GM18507 (cell line): ENCODE measurements around the gene MIDN.
A peak's percentile ranks its signal among the peaks of the same experiment; 100 is the strongest.

Source experiments
- DNase-seq: peaks from one replicate; pipeline ENCODE4 v3.0.0; 2011; ENCODE audit warnings: low read depth; ENCODE audit not compliant: insufficient read length; ENCODE audit errors: extremely low spot score
- FAIRE-seq: peaks from 2 replicates; lab custom pipeline; 2011; peaks lifted over from hg19 to GRCh38; lab: Jason Lieb, UNC

Gene MIDN

DNA sequence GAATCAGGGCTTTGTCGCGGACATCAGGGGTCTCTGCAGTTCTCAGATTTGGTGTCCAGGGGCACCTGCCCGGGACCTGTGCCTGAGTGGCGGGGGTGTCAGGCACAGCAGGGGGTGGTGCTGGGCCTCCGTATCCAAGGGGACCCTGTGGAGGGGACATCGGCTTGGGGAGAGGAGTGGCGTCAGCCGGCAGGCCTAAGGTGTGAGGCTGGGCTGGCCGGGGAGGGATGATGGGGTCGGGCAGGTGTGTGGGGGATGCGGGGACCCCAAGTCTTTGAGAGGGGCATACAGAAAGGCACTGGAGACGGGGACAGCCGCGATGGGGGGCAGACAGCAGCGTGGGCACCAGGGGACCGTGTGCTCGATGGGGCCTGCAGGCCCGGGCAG is 39.8 kb downstream of the MIDN start:
- no peak for DNase-seq
- FAIRE-seq: no peak

DNA sequence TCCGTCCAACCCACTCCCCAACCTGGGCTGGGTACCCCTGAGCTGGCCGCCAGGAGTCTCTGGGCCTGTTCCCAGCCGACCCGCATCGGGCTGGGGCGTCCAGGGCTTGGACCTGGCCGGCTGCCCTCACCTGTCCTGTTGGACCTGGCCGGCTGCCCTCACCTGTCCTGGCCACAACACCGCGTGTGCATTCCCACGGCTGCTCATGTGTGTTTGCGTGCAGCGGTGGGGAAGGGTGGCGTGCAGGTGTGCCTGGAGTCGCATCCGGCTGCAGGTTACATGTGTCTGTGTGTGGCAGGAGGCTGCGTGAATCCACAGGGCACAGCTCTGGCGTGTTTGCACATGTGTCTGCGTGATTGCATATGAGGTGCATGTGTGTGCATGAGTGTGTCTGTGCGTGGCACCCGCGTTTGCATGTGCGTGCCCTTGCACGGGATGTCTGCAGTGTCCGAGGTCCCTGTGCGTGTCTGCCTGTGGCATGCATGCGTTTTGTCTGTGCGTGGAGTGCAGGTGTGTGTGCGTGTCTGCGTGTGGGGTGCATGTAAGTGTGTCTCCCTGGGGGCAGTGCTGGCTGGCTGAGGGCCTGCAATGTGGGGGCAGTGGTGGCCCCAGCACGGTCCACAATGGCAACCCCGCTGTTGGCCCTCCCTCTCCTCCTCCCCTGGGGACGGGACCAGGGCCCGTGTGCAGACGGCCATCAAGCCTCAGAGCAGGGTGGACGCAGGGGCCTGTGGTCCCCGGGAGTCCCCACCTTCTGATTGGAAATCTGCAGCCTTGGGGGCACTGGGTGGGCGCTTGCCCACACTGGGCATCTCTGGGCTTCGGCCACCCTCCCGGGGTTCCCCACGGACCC is 40.7 kb downstream of the MIDN start:
- FAIRE-seq: no peak
- DNase-seq: no peak

GRCh38 chr19:1289686-1290025 is 41.3 kb downstream of the MIDN start:
- no peak for DNase-seq
- no peak for FAIRE-seq

GRCh38 chr19:1290196-1290702 is 41.9 kb downstream of the MIDN start:
- DNase-seq (no peak), FAIRE-seq (no peak)

GRCh38 chr19:1290703-1291651 is 42.6 kb downstream of the MIDN start:
- FAIRE-seq (no peak), DNase-seq (no peak)

- FAIRE-seq: peak; percentile 89
Observed at GRCh38 chr19:1291761-1292418, 43.5 kb downstream of the MIDN start.

DNA sequence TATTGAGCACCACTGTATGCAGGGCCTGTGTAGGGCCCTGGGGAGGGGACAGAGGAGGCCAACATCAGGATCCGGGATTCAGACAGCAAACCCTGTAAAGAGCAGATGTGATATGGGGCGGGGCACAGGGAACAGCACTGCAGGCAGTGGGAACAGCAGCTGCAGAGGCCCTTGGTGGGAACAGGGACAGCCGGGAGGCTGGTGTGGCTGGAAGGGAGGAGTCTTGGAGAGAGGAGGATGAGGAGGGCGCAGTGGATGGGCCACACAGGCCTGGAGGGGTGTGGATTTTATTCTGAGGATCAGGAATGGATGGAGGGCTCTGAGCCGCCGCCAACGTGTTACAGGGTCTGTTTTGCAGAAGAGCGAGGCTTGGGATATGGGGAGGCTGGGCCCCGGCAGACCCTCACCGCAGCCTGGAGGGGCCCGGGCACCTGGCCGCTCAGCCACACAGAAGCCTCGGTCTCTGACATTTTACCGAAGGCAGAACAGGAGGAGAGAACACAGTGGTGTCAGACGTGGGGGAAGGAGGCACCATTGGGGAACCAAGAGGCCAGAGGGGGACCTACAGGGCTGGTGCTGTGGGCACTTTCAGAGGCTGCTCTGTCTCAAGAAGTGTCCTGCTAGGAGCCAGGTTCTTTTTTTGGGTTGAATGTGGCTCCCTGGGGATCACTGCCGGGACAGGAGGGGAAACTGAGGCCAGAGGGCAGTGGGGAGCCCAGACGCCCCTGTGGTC is 44.2 kb downstream of the MIDN start:
- DNase-seq (no peak), FAIRE-seq (no peak)

More at GRCh38 chr19:1291761-1292418, 43.5 kb downstream of the MIDN start:
- DNase-seq: peak; percentile 29

DNA sequence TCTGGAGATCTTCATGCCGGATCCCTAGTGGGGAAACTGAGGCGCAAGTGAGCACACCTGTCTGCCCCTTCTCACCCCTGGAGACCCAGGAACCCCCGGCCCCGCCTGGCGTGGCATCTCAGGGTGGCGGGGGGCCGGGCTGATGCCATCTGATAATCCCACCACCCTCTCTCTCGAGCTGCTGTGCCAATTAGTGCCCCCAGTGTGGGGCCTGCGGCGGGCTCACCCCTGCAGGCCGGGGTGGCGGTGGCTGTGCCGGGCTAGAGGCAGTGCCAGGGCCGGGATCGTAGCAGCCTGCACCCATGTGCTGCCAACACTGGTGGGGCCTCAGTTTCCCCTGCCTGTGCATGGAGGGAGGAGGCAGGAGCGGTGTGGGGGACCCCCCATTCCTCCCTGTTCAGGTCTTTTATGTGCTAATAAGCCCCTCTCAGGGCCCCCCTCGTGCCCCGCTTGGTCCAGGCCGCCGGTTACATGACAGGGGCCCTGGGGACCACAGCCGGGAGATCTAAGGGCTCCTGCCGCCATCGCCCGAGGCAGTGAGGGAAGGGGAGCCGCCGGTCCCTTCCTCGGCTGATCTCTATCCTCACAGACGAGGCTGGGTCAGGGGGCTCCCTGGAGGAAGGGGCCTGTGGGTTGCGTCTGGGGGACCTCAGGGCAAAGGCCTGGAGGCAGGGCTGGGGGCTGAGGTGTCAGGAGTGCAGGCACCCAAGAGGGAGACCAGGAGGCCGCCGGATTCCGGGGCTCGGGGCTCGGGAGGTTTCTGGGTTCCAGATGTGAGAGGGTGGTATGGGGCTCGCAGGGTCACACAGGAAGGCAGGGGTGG is 45.6 kb downstream of the MIDN start:
- FAIRE-seq (no peak), DNase-seq (no peak)

- FAIRE-seq (no peak), DNase-seq (no peak)
Observed at GRCh38 chr19:1294688-1295087, 46.3 kb downstream of the MIDN start.

DNA sequence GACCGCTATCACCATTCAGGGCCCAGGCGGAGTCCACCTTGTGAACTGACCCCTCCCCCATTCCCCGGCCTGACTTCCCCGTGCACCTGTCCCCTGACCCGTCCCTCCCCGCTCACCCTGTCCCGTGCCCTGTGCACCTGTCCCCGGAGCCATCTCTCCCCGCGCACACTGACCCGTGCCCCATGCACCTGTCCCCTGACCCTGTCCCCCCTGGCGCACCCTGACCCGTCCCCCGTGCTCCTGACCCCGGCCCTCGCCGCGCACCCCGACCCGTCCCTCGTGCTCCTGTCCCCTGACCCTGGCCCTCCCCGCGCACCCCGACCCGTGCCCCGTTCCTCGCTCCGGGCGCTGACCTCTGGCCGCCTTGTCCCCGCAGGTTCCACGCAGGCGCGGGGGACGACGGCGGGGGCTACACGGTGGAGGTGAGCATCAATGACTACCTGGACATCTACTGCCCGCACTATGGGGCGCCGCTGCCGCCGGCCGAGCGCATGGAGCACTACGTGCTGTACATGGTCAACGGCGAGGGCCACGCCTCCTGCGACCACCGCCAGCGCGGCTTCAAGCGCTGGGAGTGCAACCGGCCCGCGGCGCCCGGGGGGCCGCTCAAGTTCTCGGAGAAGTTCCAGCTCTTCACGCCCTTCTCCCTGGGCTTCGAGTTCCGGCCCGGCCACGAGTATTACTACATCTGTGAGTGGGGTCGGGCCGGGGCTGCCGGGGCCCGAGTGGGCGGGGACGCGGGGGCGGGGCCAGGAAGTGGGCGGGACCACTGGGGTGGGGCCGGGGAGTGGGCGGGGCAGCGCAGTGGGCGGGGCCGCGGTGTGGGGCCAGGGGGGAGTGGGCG is 47.0 kb downstream of the MIDN start:
- DNase-seq (peak; percentile 50), FAIRE-seq (no peak)

DNA sequence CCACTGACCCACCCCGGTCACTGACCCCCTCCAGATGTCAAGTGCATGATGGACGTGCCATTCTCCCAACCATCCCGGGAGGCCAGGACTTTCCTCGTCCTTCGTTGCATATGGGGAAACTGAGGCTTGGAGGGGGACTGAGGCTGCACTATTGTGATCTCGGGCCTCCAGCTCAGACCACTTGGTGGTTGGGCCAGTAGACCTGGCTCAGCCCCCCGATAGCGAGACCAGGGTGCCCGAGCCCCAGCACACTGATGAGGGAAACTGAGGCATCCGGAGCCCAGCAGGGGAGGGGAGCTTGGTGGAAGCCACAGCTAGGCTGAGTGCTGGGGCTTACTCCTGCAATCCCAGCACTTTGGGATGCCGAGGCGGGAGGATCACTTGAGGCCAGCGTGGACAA is 47.7 kb downstream of the MIDN start:
- FAIRE-seq (no peak), DNase-seq (no peak)

DNA sequence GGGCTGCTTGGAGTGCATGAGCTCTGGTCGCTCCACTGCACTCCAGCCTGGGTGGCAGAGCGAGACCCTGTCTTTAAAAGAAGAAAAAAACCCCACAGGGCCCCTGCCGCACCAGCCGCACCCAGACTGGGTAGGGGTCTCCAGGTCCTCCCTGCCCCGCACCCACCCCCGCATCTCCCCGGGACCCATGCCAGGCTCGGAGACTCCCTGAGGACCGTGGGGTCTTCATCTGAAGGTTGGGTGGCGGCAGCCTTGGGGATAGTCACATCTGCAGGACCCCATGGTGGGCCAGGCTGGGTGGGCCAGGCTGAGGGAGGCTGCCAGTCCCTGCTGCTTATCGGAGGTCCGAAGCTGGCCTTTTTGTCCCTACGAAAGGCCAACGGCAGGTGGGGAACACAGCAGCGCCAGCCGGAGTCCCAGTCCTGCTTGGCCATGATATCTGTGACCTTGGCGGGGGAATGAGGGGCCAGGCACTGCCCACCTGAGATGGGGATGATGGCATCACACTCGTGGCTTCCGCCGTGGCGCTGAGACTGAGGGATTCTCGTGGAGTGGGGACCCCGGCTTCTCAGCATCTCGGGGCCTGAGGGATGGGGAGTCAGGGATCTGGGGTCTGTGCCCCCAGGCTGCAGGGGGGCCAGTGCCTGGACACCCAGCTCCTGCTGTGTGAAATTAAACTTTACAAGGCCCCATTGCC is 48.3 kb downstream of the MIDN start:
- DNase-seq (no peak), FAIRE-seq (no peak)

DNA sequence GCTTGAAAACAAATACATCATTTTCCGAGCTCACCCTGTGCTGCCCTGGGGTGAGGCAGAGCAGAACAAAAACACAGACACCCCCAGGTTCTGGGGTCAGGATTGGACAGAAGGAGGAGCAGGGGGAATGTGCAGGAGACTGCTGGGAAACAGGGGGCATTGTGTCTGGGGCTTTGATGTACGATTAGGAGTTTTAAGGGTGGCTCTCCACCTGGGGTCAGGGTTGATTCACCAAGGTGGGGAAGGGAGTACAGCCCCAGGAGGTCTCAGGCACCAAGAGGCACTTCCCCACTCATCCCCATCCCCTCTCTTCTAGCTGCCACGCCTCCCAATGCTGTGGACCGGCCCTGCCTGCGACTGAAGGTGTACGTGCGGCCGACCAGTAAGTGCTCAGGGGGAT is 49.9 kb downstream of the MIDN start:
- DNase-seq (no peak), FAIRE-seq (no peak)

GRCh38 chr19:1299801-1300200 is 51.4 kb downstream of the MIDN start:
- FAIRE-seq: no peak

DNA sequence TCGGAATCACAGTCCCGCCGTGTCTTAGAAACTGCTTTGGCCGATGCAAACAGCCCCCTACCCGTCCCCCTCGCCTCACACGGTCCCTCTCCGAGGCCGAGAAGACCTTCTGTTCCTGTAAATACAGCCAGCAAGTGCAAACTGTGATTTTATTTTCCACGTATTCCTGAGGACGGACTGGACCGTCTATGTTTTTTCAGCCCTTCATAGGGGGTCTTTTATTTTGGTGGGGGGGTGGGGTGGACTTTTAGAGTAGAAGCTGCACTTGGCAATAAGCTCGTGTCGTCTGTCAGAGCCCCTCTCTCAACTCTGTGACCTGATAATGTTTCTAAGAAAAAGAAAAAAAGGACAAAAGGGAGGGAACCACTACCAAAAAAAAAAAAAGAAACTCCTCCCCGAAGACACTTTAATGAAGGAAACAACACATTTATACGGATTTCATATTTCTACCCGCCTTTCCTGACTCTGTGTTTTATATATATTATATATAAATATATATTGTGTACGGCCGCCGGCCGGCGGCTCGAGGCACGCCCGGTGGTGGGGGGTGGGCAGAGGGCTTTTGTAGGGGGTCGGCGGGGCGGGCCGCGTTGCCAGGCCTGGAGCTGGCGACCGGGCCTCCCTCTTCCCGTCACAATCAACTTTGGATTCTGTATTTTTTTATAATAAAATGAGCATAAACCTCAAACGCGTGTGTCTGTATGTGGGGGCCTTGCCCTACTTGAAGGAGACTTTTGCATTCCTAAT is 52.5 kb downstream of the MIDN start:
- FAIRE-seq: no peak
- DNase-seq: no peak

More at GRCh38 chr19:1299801-1300200, 51.4 kb downstream of the MIDN start:
- no peak for DNase-seq

- FAIRE-seq: no peak
Observed at GRCh38 chr19:1302533-1303239, 54.3 kb downstream of the MIDN start.

More at GRCh38 chr19:1302533-1303239, 54.3 kb downstream of the MIDN start:
- DNase-seq: no peak
